ENCODE results near the gene NOL3. TPM values are rescaled to one million over a fixed set of nuclear protein-coding genes. Genes with fewer than 3 reads are reported as not detected.

NOL3 gene
- total and polyA plus RNA-seq, 9 of the 15 experiments (the other 6 are each of a cell fraction or from before 2014, with no cell fraction given), result 0.45 to 14.0 (median 5.4) TPM

DNA sequence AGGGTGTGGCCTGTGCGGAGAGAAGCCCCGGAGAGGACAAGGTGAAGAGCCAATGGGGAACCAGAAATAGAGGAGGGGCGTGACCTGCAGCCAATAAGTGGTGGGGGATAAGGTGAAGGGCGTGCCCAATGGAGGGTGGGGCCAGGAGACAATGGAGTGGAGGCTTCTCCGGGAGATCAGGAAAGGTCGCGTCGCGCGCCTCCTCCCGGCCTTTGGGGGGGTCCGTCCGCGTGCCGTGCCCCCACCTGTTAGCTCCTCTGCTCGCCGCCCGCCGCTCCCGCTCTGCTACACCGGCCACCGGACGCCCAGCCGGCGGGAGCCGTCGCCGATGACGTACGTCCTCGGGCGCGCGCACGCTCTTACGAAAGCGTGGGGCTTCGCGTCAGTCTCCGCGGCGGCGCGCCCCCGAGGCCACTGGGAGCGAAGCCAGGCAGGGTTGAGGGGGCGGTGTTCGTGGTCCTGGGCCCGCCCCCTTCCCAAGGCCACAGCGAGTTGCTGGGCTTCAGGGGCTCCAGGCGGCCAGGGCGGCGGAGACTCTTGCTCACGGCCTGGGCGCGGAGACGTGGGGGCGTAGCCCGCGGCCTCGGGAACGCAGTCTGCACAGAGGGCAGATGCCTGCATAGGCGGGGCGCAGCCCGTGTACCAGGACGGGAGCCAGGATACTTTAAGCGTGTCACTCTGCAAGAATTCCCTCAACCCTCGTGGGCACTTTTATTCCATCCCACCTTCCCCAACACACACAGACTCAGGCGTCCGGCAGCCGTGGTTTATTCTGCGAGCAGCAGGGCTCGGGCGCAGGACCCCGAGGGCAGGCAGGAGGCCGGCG is 13.5 kb downstream of the NOL3 start, which contains the start of gene MATCAP1 (continued):
- TF ChIP-seq CHD1 (IDR thresholded peaks at IDR 0.05; ENCODE audit: low read length) (no peak), KDM1A (IDR thresholded peaks at IDR 0.05) (no peak), SREBF1 (IDR thresholded peaks at IDR 0.05; ENCODE audit: borderline replicate concordance, low read depth, low read length) (no peak), EHMT2 (IDR thresholded peaks at IDR 0.05) (peak; percentile 68; the same call in 1 of the 2 replicates), MTA3 (IDR thresholded peaks at IDR 0.05; ENCODE audit: borderline replicate concordance) (peak; percentile 95), C11orf30 (IDR thresholded peaks at IDR 0.05; ENCODE audit: low read depth) (peak; percentile 38; the same call in 1 of the 2 replicates), GABPB1 (CRISPR knock-in tag; IDR thresholded peaks at IDR 0.05) (peak; percentile 59; the same call in 1 of the 2 replicates), POLR2A (conservative IDR thresholded peaks at IDR 0.05) (peak; percentile 88), DNMT1 (IDR thresholded peaks at IDR 0.05) (no peak), SP2 (IDR thresholded peaks at IDR 0.05; ENCODE audit: extremely low read depth, low read depth, low read length, poor library complexity, severe bottlenecking) (peak; percentile 86), SP1 (CRISPR knock-in tag; IDR thresholded peaks at IDR 0.05) (peak; percentile 94), ZNF311 (CRISPR knock-in tag; IDR thresholded peaks at IDR 0.05) (no peak), JUNB (CRISPR knock-in tag; conservative IDR thresholded peaks at IDR 0.05) (no peak), NRF1 (conservative IDR thresholded peaks at IDR 0.05 in 1 of 2, IDR thresholded peaks at IDR 0.05 in 1 of 2) (peak; percentile 83 to 86), ATF7 (IDR thresholded peaks at IDR 0.05) (peak; percentile 97), CTBP1 (IDR thresholded peaks at IDR 0.05; ENCODE audit: borderline replicate concordance) (peak; percentile 79), KLF1 (tag; IDR thresholded peaks at IDR 0.05) (peak; percentile 85), SAP30 (IDR thresholded peaks at IDR 0.05; ENCODE audit: borderline replicate concordance, insufficient read depth, low read depth, low read length, poor library complexity, severe bottlenecking) (peak; percentile 52)
- TF ChIP-seq, protein P1, sequence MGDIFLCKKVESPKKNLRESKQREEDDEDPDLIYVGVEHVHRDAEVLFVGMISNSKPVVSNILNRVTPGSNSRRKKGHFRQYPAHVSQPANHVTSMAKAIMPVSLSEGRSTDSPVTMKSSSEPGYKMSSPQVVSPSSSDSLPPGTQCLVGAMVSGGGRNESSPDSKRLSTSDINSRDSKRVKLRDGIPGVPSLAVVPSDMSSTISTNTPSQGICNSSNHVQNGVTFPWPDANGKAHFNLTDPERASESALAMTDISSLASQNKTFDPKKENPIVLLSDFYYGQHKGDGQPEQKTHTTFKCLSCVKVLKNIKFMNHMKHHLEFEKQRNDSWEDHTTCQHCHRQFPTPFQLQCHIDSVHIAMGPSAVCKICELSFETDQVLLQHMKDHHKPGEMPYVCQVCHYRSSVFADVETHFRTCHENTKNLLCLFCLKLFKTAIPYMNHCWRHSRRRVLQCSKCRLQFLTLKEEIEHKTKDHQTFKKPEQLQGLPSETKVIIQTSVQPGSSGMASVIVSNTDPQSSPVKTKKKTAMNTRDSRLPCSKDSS (IDR thresholded peaks at IDR 0.05; ENCODE audit: low read depth, partially characterized antibody), result no peak
- TF ChIP-seq, protein P2, sequence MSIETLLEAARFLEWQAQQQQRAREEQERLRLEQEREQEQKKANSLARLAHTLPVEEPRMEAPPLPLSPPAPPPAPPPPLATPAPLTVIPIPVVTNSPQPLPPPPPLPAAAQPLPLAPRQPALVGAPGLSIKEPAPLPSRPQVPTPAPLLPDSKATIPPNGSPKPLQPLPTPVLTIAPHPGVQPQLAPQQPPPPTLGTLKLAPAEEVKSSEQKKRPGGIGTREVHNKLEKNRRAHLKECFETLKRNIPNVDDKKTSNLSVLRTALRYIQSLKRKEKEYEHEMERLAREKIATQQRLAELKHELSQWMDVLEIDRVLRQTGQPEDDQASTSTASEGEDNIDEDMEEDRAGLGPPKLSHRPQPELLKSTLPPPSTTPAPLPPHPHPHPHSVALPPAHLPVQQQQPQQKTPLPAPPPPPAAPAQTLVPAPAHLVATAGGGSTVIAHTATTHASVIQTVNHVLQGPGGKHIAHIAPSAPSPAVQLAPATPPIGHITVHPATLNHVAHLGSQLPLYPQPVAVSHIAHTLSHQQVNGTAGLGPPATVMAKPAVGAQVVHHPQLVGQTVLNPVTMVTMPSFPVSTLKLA (conservative IDR thresholded peaks at IDR 0.05), result peak; percentile 73 to 89
- TF ChIP-seq, protein P3, sequence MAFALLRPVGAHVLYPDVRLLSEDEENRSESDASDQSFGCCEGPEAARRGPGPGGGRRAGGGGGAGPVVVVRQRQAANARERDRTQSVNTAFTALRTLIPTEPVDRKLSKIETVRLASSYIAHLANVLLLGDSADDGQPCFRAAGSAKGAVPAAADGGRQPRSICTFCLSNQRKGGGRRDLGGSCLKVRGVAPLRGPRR (CRISPR knock-in tag; IDR thresholded peaks at IDR 0.05), result no peak
- TF ChIP-seq, protein P4, sequence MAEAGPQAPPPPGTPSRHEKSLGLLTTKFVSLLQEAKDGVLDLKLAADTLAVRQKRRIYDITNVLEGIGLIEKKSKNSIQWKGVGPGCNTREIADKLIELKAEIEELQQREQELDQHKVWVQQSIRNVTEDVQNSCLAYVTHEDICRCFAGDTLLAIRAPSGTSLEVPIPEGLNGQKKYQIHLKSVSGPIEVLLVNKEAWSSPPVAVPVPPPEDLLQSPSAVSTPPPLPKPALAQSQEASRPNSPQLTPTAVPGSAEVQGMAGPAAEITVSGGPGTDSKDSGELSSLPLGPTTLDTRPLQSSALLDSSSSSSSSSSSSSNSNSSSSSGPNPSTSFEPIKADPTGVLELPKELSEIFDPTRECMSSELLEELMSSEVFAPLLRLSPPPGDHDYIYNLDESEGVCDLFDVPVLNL (CRISPR knock-in tag; IDR thresholded peaks at IDR 0.05; ENCODE audit: low read depth), result 0 out of 2 replicates have a peak, but pooled peaks have one; percentile 44
- TF ChIP-seq, protein P5, sequence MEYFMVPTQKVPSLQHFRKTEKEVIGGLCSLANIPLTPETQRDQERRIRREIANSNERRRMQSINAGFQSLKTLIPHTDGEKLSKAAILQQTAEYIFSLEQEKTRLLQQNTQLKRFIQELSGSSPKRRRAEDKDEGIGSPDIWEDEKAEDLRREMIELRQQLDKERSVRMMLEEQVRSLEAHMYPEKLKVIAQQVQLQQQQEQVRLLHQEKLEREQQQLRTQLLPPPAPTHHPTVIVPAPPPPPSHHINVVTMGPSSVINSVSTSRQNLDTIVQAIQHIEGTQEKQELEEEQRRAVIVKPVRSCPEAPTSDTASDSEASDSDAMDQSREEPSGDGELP (CRISPR knock-in tag; IDR thresholded peaks at IDR 0.05; ENCODE audit: borderline replicate concordance), result peak; percentile 83; the same call in 1 of the 2 replicates
